KOPT-K1 (cell line): ENCODE results near the gene DNAJC5G.
A peak's percentile ranks its signal among the peaks of the same experiment; 100 is the strongest.
"Not testable (repeated sequence)": the region's sequence is repeated elsewhere in the genome, so short reads cannot be mapped to it uniquely, and the experiment has no call there.

Experiments
- H3K27ac ChIP-seq: fragments of 200-600 bp; sonication (generic); 2 replicates; pipeline ENCODE4 v1.5.1; 2016; ENCODE audit warnings: antibody characterized with exemption, mild to moderate bottlenecking, low read depth, low read length; ENCODE audit not compliant: poor library complexity, severe bottlenecking
- H3K36me3 ChIP-seq: fragments of 200-600 bp; sonication (generic); 2 replicates; pipeline ENCODE4 v1.5.1; 2017; ENCODE audit warnings: antibody characterized with exemption, mild to moderate bottlenecking, low read length, moderate library complexity; ENCODE audit not compliant: insufficient read depth
- H3K9me3 ChIP-seq: fragments of 200-600 bp; sonication (generic); 2 replicates; pipeline ENCODE4 v1.5.1; 2017; ENCODE audit warnings: antibody characterized with exemption, low read length, mild to moderate bottlenecking; ENCODE audit not compliant: insufficient read depth, poor library complexity, severe bottlenecking

Gene DNAJC5G

GRCh38 chr2:27306573-27307286 lies 31.5 kb downstream of the DNAJC5G start:
- no peak overlapping the region for H3K27ac ChIP-seq
- no peaks in the 10 kb centered on the region for H3K9me3 ChIP-seq
- H3K36me3 ChIP-seq = peaks cover 25% of the 10 kb centered on the region

- H3K36me3 ChIP-seq = peaks cover 28% of the 10 kb centered on the region
Observed at GRCh38 chr2:27307287-27307544, 32.0 kb downstream of the DNAJC5G start.

GRCh38 chr2:27307545-27308358 lies 32.5 kb downstream of the DNAJC5G start:
- H3K36me3 ChIP-seq = peaks cover 28% of the 10 kb centered on the region
- H3K9me3 ChIP-seq = no peaks in the 10 kb centered on the region
- H3K27ac ChIP-seq = no peak overlapping the region

More at GRCh38 chr2:27307287-27307544, 32.0 kb downstream of the DNAJC5G start:
- no peaks in the 10 kb centered on the region for H3K9me3 ChIP-seq
- no peak overlapping the region for H3K27ac ChIP-seq

GRCh38 chr2:27308359-27308881 lies 33.2 kb downstream of the DNAJC5G start, which contains the start of gene UCN:
Gene UCN (minus strand): TSS chr2:27308445. CDS start chr2:27307895, 550 bp downstream.
- H3K36me3 ChIP-seq = peaks cover 28% of the 10 kb centered on the region
- H3K9me3 ChIP-seq = no peaks in the 10 kb centered on the region
- no peak within 1 kb of the TSS for H3K27ac ChIP-seq

- no peak overlapping the region for H3K27ac ChIP-seq
- H3K36me3 ChIP-seq = peaks cover 28% of the 10 kb centered on the region
- H3K9me3 ChIP-seq = no peaks in the 10 kb centered on the region
Observed at GRCh38 chr2:27309651-27310050, 34.4 kb downstream of the DNAJC5G start.

- Histone ChIP-seq H3K27ac (no peak overlapping the region), H3K9me3 (no peaks in the 10 kb centered on the region), H3K36me3 (peaks cover 39% of the 10 kb centered on the region)
Observed at GRCh38 chr2:27312152-27312551, 36.9 kb downstream of the DNAJC5G start.

- H3K27ac ChIP-seq = no peak overlapping the region
- peaks cover 27% of the 10 kb centered on the region for H3K36me3 ChIP-seq
- no peaks in the 10 kb centered on the region for H3K9me3 ChIP-seq
Observed at GRCh38 chr2:27313882-27314645, 38.8 kb downstream of the DNAJC5G start.

- no peaks in the 10 kb centered on the region for H3K9me3 ChIP-seq
- no peak overlapping the region for H3K27ac ChIP-seq
Observed at GRCh38 chr2:27314709-27315108, 39.5 kb downstream of the DNAJC5G start.

GRCh38 chr2:27315122-27315521 lies 39.9 kb downstream of the DNAJC5G start:
- Histone ChIP-seq H3K27ac (no peak overlapping the region), H3K36me3 (peaks cover 20% of the 10 kb centered on the region), H3K9me3 (no peaks in the 10 kb centered on the region)

More at GRCh38 chr2:27314709-27315108, 39.5 kb downstream of the DNAJC5G start:
- H3K36me3 ChIP-seq = peaks cover 21% of the 10 kb centered on the region

- Histone ChIP-seq H3K27ac (no peak overlapping the region), H3K36me3 (peaks cover 12% of the 10 kb centered on the region; the same call in 1 of the 2 replicates)
Observed at GRCh38 chr2:27316655-27317412, 41.6 kb downstream of the DNAJC5G start.

GRCh38 chr2:27319839-27320238 lies 44.6 kb downstream of the DNAJC5G start:
- peaks cover 11% of the 10 kb centered on the region; the same call in 1 of the 2 replicates for H3K36me3 ChIP-seq
- not testable (repeated sequence) for H3K9me3 ChIP-seq, H3K27ac ChIP-seq

More at GRCh38 chr2:27316655-27317412, 41.6 kb downstream of the DNAJC5G start:
- no peaks in the 10 kb centered on the region for H3K9me3 ChIP-seq

- Histone ChIP-seq H3K36me3 (peaks cover 19% of the 10 kb centered on the region), H3K27ac (no peak overlapping the region), H3K9me3 (no peaks in the 10 kb centered on the region)
Observed at GRCh38 chr2:27320958-27321543, 45.8 kb downstream of the DNAJC5G start.

GRCh38 chr2:27322301-27322765 lies 47.1 kb downstream of the DNAJC5G start:
- Histone ChIP-seq H3K36me3 (peaks cover 21% of the 10 kb centered on the region), H3K27ac (peak overlapping the region; percentile 84), H3K9me3 (no peaks in the 10 kb centered on the region)
